Stimulated activated CD4-positive, alpha-beta T cell treated with anti-CD3 and anti-CD28 coated beads, TNF-alpha, amount 100 ng/mL, for 1 hour (primary cell): Measurements from ENCODE around the gene TOGARAM2.
"Not testable (repeated sequence)": the region's sequence is repeated elsewhere in the genome, so short reads cannot be mapped to it uniquely, and the experiment has no call there.

ENCODE experiments used
- DNase-seq, 3 donors: peaks; one replicate each; pipeline ENCODE4 v3.0.0-alpha.2; 2020; ENCODE audit warnings: low read depth in 3 of 3, low spot score in 1 of 3

The TOGARAM2 gene

GRCh38 chr2:29071032-29071975, 90.2 kb downstream of the TOGARAM2 start:
- DNase-seq: no peak

DNA sequence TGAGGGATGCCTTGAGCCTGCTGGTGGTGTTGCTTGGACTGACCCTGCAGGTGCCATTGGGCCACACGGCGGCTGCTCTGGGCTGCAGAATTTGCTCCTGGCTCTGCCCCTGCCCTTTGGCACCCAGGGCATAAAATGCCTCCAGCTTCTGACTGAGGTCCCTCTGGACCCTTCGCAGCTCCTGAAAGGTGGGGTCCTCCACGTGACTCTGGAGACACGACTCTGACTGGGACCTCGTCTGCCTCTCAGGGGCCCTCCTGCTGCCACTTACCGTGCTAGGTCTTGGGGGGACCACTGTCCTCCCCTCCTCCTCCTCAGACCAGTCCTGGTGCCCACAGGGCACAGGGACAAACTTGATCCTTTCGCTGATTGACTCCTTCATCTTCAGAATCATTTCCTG, 91.2 kb downstream of the TOGARAM2 start:
- no peak for DNase-seq

DNA sequence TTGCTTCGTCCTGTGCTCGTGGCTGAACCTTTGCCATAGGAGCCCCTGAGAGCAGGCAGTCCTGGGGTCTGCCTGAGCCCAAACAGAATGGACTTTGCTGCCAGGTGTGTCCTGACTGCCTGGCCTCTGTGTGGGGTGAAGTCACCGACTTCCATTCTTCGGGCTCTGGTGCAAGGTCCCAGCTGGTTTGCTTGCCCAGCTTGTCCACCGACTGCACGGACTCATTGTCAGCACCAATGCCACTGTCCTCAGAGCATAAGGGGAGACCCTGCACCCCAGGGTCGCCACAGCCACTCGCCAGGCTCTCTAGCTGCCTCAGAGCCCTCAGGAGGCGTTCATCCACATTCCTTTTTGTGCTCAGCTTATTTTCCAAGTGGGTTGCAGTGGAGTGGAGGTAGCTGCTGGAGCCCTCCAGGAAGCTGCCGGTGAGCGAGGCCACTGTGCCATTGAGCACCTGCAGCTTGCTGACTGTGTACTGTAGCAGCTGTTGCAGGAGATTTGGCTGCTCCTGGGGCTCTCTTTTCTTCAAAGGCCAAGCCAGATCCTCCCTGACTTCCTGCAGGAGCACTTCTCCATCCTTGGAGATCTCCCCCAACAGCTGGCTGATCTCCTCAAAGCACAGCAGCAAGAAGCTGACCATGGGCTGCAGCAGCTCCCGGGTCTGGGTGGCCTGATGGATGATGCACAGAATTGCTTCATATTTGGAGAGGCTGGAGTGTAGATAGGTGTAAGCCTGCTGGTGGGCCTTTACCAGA, 92.0 kb downstream of the TOGARAM2 start:
- no peak for DNase-seq

DNA sequence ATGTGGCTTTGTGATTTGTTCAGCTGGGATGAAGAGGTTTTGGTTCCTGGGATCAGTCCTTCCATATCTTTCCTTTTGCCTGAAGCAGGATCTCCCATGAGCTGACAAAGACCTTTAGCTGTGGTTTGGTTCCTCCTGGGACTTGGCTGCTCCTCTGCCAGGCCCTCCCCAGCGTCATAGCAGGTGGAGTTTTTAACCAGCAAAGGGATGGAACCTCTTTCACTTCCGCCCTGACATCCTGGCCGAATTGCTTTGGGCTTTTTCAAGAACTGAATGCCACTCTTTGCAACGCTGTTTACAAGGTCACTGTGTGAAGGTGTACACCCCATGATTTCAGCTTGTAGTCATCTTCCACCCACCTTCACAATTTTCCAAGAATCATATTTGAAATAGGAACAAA, 92.8 kb downstream of the TOGARAM2 start:
- no peak for DNase-seq

DNA sequence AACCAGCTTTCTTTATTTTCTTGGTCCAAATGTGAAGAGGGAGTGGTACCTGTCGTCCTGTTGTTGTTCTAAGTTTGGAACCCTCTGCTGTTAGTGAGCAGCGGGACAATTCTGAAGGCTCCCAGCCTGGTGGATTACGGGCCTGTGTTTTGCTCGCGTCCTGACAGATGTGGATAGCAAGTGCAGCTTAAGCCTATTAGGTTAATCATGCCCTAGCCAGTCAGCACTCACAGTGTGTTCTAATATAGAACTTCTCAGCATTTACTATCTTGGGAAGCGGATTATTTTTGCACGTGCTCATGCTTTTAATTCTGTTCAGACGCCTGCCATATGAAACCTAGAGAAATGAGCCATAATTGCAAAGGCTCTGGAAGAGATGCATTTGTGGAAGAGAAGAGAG, 93.3 kb downstream of the TOGARAM2 start, which contains the start of gene PCARE:
Gene PCARE (minus strand): TSS at position 113 of the 400 bp plus-strand sequence. CDS start 262 bp downstream, outside the sequence.
- no peak for DNase-seq

- DNase-seq: no peak
These were observed 95.0 kb downstream of the TOGARAM2 start for GRCh38 chr2:29075894-29076705.

DNA sequence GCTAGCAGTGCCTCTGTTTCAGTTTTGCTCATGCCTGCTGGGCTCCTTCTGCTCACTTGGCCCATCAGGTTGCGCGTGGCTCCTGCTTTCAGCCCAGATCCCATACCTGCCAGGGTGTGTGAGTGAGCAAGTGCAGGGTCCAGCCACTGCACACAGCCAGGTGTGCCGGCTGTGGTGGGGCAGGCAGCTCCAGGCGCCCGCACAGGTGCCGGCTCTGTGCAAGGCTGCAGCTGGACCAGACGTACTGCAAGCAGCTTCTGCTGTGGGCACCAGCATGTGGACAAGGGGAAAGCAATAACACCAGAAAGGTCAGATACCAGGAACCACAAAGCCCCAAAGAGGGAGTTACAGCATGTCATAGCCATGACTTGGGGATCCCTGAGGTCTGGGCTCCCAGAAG, 98.8 kb downstream of the TOGARAM2 start:
- DNase-seq: no peak

DNA sequence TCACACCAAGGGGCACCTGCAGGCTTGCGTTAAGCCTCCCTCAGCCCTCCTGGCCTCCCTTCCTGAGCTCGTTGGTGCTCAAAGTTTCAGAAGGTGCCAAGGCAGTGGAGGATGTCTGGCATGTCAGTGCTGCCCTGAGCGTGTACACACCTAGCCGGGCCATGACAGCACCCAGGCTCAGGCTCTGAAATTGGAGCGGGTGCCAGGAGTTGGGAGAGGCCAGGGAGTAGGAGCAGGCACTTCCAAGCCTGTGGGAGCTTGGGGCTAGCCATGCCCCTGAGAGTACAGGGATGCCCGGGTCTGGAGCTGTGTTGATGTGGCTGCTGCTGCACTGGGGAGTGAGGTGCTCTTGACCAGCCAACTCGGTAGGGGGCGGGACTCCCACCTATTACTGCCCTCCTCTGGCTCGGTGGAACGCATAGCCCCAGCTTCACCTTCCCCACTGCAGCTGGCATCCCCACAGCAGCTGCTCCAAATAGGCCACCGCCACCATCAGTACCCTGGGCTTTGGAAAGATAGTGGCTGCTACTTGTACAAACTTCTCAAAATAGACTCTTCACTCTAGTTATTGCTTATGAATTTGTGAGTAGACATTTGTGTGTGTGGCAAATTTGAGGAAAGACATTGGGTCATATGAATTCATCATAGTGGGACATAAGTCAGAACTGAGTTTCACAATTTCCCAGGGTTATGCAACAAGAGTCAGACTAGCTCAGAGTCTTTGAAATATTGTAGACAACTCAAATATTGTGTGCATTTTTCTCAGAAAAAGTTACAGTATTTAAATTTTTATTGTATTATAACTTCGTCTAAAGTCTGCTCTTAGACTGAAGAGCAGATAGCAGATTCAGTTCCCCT, 100.0 kb downstream of the TOGARAM2 start:
- no peak for DNase-seq

DNA sequence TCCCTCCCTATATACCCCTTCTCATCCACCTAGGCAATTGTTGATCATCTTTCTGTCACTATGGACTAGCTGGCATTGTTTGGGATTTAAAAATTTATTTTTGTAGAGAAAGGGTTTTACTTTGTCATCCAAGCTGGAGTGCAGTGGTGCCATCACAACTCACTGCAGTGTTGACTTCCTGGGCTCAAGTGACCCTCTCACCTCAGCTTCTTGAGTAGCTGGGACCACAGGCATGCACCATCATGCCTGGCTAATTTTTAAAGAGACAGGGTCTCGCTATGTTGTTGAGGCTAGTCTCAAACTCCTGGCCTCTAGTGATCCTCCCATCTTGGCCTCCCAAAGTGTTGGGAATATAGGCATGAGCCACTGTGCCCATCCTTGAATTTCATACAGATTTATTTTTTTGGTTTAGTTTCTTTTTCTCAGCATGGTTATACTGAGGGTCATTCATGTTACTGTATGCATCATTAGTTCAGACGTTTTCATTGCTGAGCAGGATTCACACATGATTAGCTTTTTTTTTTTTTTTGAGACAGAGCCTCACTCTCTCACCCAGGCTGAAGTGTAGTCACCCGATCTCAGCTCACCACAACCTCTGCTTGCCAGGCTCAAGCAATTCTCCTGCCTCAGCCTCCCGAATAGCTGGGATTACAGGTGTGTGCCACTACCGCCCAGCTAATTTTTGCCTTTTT, 101.9 kb downstream of the TOGARAM2 start:
- DNase-seq: no peak

GRCh38 chr2:29084554-29084953, 103.5 kb downstream of the TOGARAM2 start:
- DNase-seq: no peak

DNA sequence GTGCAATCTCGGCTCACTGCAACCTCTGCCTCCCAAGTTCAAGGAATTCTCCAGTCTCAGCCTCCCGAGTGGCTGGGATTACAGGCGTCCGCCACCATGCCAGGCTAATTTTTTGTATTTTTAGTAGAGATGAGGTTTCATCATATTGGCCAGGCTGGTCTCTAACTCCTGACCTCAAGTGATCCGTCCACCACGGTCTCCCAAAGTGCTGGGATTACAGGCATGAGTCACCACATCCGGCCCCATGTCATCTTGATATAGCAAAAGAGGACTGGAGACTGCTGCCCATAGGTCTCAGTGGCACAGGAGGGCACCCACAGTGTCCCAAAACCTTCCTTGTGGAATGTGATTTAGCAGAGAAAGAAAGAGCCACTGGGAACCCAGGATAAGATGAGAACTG, 109.2 kb downstream of the TOGARAM2 start:
- DNase-seq: not testable (repeated sequence)

- DNase-seq: no peak
These were observed 115.9 kb downstream of the TOGARAM2 start for GRCh38 chr2:29096969-29097368.

DNA sequence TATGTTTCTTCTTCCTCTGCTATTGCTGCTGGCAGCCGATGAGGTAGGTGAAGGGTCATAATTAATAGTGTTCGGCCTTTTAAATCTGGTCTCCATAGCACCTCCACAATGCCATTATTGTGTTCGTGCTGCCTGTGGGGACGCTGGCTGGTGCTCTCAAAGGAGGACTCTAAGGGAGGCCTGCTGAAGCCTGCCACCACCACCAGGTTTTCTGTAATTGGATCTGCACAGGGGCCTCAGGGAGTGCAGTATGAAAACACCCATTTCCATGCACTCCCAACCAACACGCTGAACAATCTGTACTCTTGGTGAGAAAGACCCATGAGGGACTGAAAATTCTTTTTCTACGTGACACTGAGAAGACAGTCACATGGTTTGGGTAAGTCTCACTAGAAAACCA, 116.5 kb downstream of the TOGARAM2 start:
- DNase-seq: no peak

GRCh38 chr2:29100564-29100963, 119.5 kb downstream of the TOGARAM2 start:
- no peak for DNase-seq
